Heart left ventricle (tissue), 16 donors: ENCODE measurements around the gene ANKRD13C. TPM values are rescaled to one million over a fixed set of nuclear protein-coding genes. Genes with fewer than 3 reads are reported as not detected.

Experiments used
- ATAC-seq, 4 donors: fragments of 200-7000 bp; cut with Tn5 transposase; one replicate each; pipeline ENCODE4 v1.9.1; 2020 to 2022; ENCODE audit warnings: moderate library complexity in 4 of 4, mild to moderate bottlenecking in 3 of 4, moderate number of reproducible peaks in 1 of 4
- DNase-seq, 5 donors: peaks; one replicate each; pipeline ENCODE4 v3.0.0-alpha.2; 2020
- H3K27ac ChIP-seq, 12 donors: fragments of 200-600 bp; sonication (generic) in 4 of 12; one replicate each; pipeline versions ENCODE4 v1.5.0 to v1.8.0; 2016 to 2022; ENCODE audit warnings: mild to moderate bottlenecking in 2 of 12
- H3K27me3 ChIP-seq, 9 donors: fragments of 200-600 bp; sonication (generic) in 2 of 9; one replicate each; pipeline versions ENCODE4 v1.5.1 to v1.8.0; 2016 to 2022; ENCODE audit warnings: mild to moderate bottlenecking in 3 of 9
- H3K36me3 ChIP-seq, 9 donors: fragments of 200-600 bp; sonication (generic) in 2 of 9; one replicate each; pipeline versions ENCODE4 v1.5.0 to v1.8.0; 2018 to 2022; ENCODE audit warnings: mild to moderate bottlenecking in 2 of 9
- H3K4me1 ChIP-seq, 12 donors: fragments of 200-600 bp; sonication (generic) in 4 of 12; one replicate each; pipeline versions ENCODE4 v1.5.0 to v1.8.0; 2016 to 2022; ENCODE audit warnings: mild to moderate bottlenecking in 3 of 12
- H3K4me3 ChIP-seq, 12 donors: fragments of 200-600 bp; sonication (generic) in 4 of 12; one replicate each; pipeline versions ENCODE4 v1.5.0 to v1.8.0; 2017 to 2022; ENCODE audit warnings: mild to moderate bottlenecking in 9 of 12, moderate library complexity in 4 of 12
- H3K9me3 ChIP-seq, 12 donors: fragments of 200-600 bp; sonication (generic) in 4 of 12; one replicate each; pipeline versions ENCODE4 v1.5.0 to v1.8.0; 2016 to 2022; ENCODE audit warnings: mild to moderate bottlenecking in 1 of 12
- CTCF ChIP-seq, 12 donors: fragments of 200-600 bp; sonication (generic) in 4 of 12; IDR thresholded peaks; one replicate each; pipeline versions ENCODE4 v1.5.0 to v1.8.0; 2018 to 2022; ENCODE audit warnings: antibody characterized with exemption in 12 of 12, mild to moderate bottlenecking in 5 of 12
- POLR2A ChIP-seq, 2 donors: fragments of 450-650 bp; IDR thresholded peaks; one replicate each; pipeline ENCODE4 v1.6.1; 2017; ENCODE audit warnings: antibody characterized with exemption in 2 of 2, mild to moderate bottlenecking in 2 of 2, moderate library complexity in 2 of 2
- WGBS, 4 donors: extraction: QIAGEN DNeasy Blood & Tissue Kit in 2 of 4; methylation state at CpG; one replicate each; pipeline versions ENCODE4 v1.1.5 to v1.1.7; 2013 to 2018; 5-methylcytosine and 5-hydroxymethylcytosine counted together
- intact Hi-C, 10 donors: fragments of 100-400 bp; cut with DNase I; formaldehyde crosslinking; loops; one replicate each; pipeline versions ENCODE4 v1.11.1 to v1.14.2; 2022
- polyA plus RNA-seq, 2 donors: library from polyadenylated mRNA; stranded (reverse); fragments of 200-250 nt; gene quantifications; one replicate each; pipeline ENCODE4 v1.2.3, GENCODE V29; 2013
- total RNA-seq, 9 donors: library from RNA; depleted of rRNA in 2 of 9; stranded (reverse); fragments of >200 nt in 2 of 9; fragmentation: NEBNext Ultra II Directional in 3 of 9; extraction: Animal tissue kit (Norgen Biotek cat#: 25700) in 3 of 9; gene quantifications; one replicate each; pipeline versions ENCODE4 v1.1.0 to v1.2.4, GENCODE V29; 2016 to 2023
- donor health status: ischemic (EF 13 %, LVEDD 7.1; RV severe dilation, severe dysfunction).
- donor health status: healthy with polysubstance abuse.
- donor health status: DM: no; HTN: yes; CAD: no.
- donor health status: DM: no; HTN: no; CAD: no.
- donor health status: ischemic (EF 25% LVEDD 6.9; RV normal size, moderate dysfunction).
- donor health status: ischemic (EF 25% LVEDD 5.7; RV mildly dilated, moderate dysfunction).
- donor health status: healthy.
- donor health status: DM: yes; HTN: yes; CAD: no.
- donor health status: ischemic (EF 35%, LVEDD 5.7; RV mildly dilated, moderate dysfunction).
- donor health status: nonischemic (EF 11% LVEDD 7.7; RV severe dilation, severe dysfunction).
- donor health status: DM: yes; HTN: yes; CAD: no.
- donor health status: PGD.
- donor health status: ischemic (EF 29% LVEDD 5.4; RV normal size, mild dysfunction).
- donor health status: nonischemic (EF 23%, LVEDD 6.1; RV moderate dilation, normal function).

Gene ANKRD13C
- total and polyA plus RNA-seq, 11 donors = 4.0 to 14.8 (median 10.5) TPM

GRCh38 chr1:70387507-70387906 is 33.0 kb upstream of the ANKRD13C start:
- intact Hi-C loops = no loop called here
- DNase-seq = no peak
- Histone ChIP-seq H3K9me3 (no peaks in the 10 kb centered on the region), H3K27me3 (no peaks in the 10 kb centered on the region), H3K27ac (no peak overlapping the region), H3K4me1 (no peaks in the 10 kb centered on the region), H3K36me3 (no peaks in the 10 kb centered on the region), H3K4me3 (no peak overlapping the region)
- WGBS, 4 donors = 88 to 98% (median 92%) methylated on average over 5 of the region's 5 CpGs
- ATAC-seq = no peak
- TF ChIP-seq POLR2A (IDR thresholded peaks at IDR 0.05) (no peak), CTCF (IDR thresholded peaks at IDR 0.05) (no peak)

DNA sequence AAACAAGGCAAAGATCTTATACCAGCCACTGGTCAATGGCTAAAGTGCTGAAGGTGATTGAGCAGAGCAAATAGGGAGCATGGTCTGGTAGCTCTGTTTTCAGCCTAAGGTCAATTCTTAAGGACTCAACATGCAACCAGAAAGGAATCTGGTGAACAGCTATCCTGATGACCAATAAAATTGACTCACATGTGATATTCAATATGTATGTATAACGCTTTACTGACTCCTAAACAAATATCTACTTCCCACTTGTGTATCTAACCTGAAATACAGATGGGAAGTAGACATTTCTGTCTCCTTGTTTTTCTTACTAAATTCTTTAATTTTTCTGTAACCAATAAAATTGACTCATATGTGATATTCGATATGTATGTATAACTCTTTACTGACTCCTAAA is 31.6 kb upstream of the ANKRD13C start:
- 91 to 99% (median 96%) methylated on average over 2 of the region's 2 CpGs for WGBS, 4 donors
- Histone ChIP-seq H3K27ac (no peak overlapping the region), H3K4me1 (no peaks in the 10 kb centered on the region), H3K27me3 (no peaks in the 10 kb centered on the region), H3K4me3 (no peak overlapping the region), H3K36me3 (no peaks in the 10 kb centered on the region), H3K9me3 (no peaks in the 10 kb centered on the region)
- TF ChIP-seq CTCF (IDR thresholded peaks at IDR 0.05) (no peak), POLR2A (IDR thresholded peaks at IDR 0.05) (no peak)
- intact Hi-C loops = no loop called here
- ATAC-seq (no peak), DNase-seq (no peak)

- TF ChIP-seq POLR2A (IDR thresholded peaks at IDR 0.05) (no peak), CTCF (IDR thresholded peaks at IDR 0.05) (no peak)
- Histone ChIP-seq H3K4me3 (no peak overlapping the region), H3K9me3 (no peaks in the 10 kb centered on the region), H3K4me1 (no peaks in the 10 kb centered on the region), H3K27me3 (no peaks in the 10 kb centered on the region), H3K27ac (no peak overlapping the region), H3K36me3 (no peaks in the 10 kb centered on the region)
- ATAC-seq (no peak), DNase-seq (no peak)
- intact Hi-C loops = no loop called here
- WGBS, 4 donors = 88 to 94% (median 92%) methylated on average over 6 of the region's 6 CpGs
Measured at GRCh38 chr1:70385477-70385876, 31.0 kb upstream of the ANKRD13C start.

DNA sequence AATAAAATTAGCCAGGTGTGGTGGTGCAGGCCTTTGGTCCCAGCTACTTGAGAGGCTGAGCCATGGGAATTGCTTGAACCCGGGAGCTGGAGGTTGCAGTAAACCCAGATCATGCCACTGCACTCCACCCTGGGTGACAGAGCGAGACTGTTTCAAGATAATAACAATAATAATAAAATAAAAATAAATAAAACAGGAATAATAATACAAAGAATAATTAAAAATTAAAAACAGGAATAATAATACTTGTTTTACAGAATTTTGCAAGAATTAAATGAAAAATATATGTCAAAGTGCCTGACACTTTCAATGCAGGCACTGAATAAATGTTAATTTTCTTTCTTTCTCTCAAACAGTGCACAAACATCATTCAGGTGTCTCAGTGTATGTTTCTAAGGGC is 30.0 kb upstream of the ANKRD13C start:
- DNase-seq = no peak

More for the DNA sequence above, 30.0 kb upstream of the ANKRD13C start:
- Histone ChIP-seq H3K27me3 (no peaks in the 10 kb centered on the region), H3K9me3 (no peaks in the 10 kb centered on the region), H3K4me1 (no peaks in the 10 kb centered on the region), H3K27ac (no peak overlapping the region), H3K4me3 (no peak overlapping the region), H3K36me3 (no peaks in the 10 kb centered on the region)
- no peak for ATAC-seq
- no peak for TF ChIP-seq CTCF (IDR thresholded peaks at IDR 0.05)
- no peak for TF ChIP-seq POLR2A (IDR thresholded peaks at IDR 0.05)
- intact Hi-C loops = no loop called here
- 85 to 96% (median 94%) methylated on average over 2 of the region's 2 CpGs for WGBS, 4 donors
